Liver (tissue), 9 donors: ENCODE data around the gene CST4. TPM values are rescaled to one million over a fixed set of nuclear protein-coding genes. Genes with fewer than 3 reads are reported as not detected.
"Not testable (repeated sequence)": the region's sequence is repeated elsewhere in the genome, so short reads cannot be mapped to it uniquely, and the experiment has no call there.

Source experiments
- DNase-seq: peaks from one replicate; pipeline ENCODE4 v3.0.0-alpha.2; 2017; ENCODE audit warnings: low spot score
- H3K27ac ChIP-seq, 2 donors: one replicate each; pipeline ENCODE4 v1.7.0; 2013; ENCODE audit warnings: inconsistent platforms in 2 of 2, low read length in 2 of 2, control low read depth in 1 of 2, low read depth in 1 of 2, mild to moderate bottlenecking in 1 of 2
- H3K27me3 ChIP-seq, 4 donors: one replicate each; pipeline versions ENCODE4 v1.6.1 to v1.7.0; 2013; ENCODE audit warnings: low read length in 3 of 4, inconsistent platforms in 1 of 4, mild to moderate bottlenecking in 1 of 4, moderate library complexity in 1 of 4; ENCODE audit not compliant: control insufficient read depth in 4 of 4, insufficient read depth in 4 of 4
- H3K36me3 ChIP-seq, 4 donors: one replicate each; pipeline versions ENCODE4 v1.6.1 to v1.7.0; 2013; ENCODE audit warnings: low read length in 3 of 4, mild to moderate bottlenecking in 3 of 4, low read depth in 1 of 4, moderate library complexity in 1 of 4; ENCODE audit not compliant: control insufficient read depth in 4 of 4, insufficient read depth in 3 of 4
- H3K4me1 ChIP-seq, 4 donors: one replicate each; pipeline versions ENCODE4 v1.6.1 to v1.7.0; 2013; ENCODE audit warnings: low read length in 3 of 4, mild to moderate bottlenecking in 3 of 4, moderate library complexity in 1 of 4; ENCODE audit not compliant: control insufficient read depth in 4 of 4, insufficient read depth in 4 of 4
- H3K4me3 ChIP-seq, 3 donors: one replicate each; pipeline versions ENCODE4 v1.6.1 to v1.7.0; 2013; ENCODE audit warnings: low read length in 3 of 3, control low read depth in 1 of 3, low read depth in 1 of 3, mild to moderate bottlenecking in 1 of 3
- H3K9ac ChIP-seq, 2 donors: one replicate each; pipeline ENCODE4 v1.7.0; 2013; ENCODE audit warnings: low read length in 2 of 2, mild to moderate bottlenecking in 2 of 2, moderate library complexity in 2 of 2, control low read depth in 1 of 2, low read depth in 1 of 2
- H3K9me3 ChIP-seq, 4 donors: one replicate each; pipeline versions ENCODE4 v1.6.1 to v1.7.0; 2013; ENCODE audit warnings: low read length in 3 of 4; ENCODE audit not compliant: control insufficient read depth in 4 of 4
- ATF3 ChIP-seq: IDR thresholded peaks from 2 replicates; pipeline ENCODE4 v1.6.1; 2016; ENCODE audit warnings: antibody characterized with exemption
- FOXA2 ChIP-seq: IDR thresholded peaks from 2 replicates; pipeline ENCODE4 v1.6.1; 2016; ENCODE audit warnings: antibody characterized with exemption
- GABPA ChIP-seq, 2 donors: IDR thresholded peaks in 1 of 2; conservative IDR thresholded peaks in 1 of 2; 2 replicates each; pipeline ENCODE4 v1.6.1; 2016; ENCODE audit warnings: antibody characterized with exemption in 2 of 2, mild to moderate bottlenecking in 1 of 2, moderate library complexity in 1 of 2
- RAD21 ChIP-seq, 2 donors: IDR thresholded peaks; 2 replicates each; pipeline ENCODE4 v1.6.1; 2016; ENCODE audit warnings: antibody characterized with exemption in 2 of 2, mild to moderate bottlenecking in 2 of 2
- YY1 ChIP-seq: IDR thresholded peaks from 2 replicates; pipeline ENCODE4 v1.6.1; 2016; ENCODE audit warnings: antibody characterized with exemption, mild to moderate bottlenecking
- ZBTB33 ChIP-seq: IDR thresholded peaks from 2 replicates; pipeline ENCODE4 v1.6.1; 2016; ENCODE audit warnings: antibody characterized with exemption
- WGBS: extraction: QIAGEN DNeasy Blood & Tissue Kit; methylation state at CpG from one replicate; pipeline ENCODE4 v1.1.7; 2013; 5-methylcytosine and 5-hydroxymethylcytosine counted together
- polyA plus RNA-seq, 2 donors: library from polyadenylated mRNA; stranded (reverse) in 1 of 2; unstranded in 1 of 2; fragments of 200-250 nt in 1 of 2; fragments of >200 nt in 1 of 2; fragmentation: Nextera tagmentation in 1 of 2; extraction: Ambion mirVana in 1 of 2; gene quantifications; one replicate each; pipeline versions ENCODE4 v1.2.1 to v1.2.3, GENCODE V29; 2013 to 2015
- total RNA-seq, 2 donors: library from RNA; depleted of rRNA; stranded (reverse); fragments of >200 nt; gene quantifications; one replicate each; pipeline ENCODE4 v1.2.3, GENCODE V29; 2014
- TF ChIP-seq, protein P1 (sequence below): fragments of 150-350 bp; IDR thresholded peaks from 2 replicates; pipeline ENCODE4 v1.5.1; 2017; ENCODE audit warnings: improper control_type of control experiment, low read depth, low read length; ENCODE audit not compliant: missing input control
- TF ChIP-seq, protein P2 (sequence below): IDR thresholded peaks from 2 replicates; pipeline ENCODE4 v1.6.1; 2016; ENCODE audit warnings: antibody characterized with exemption
- TF ChIP-seq, protein P3 (sequence below): IDR thresholded peaks from 2 replicates; pipeline ENCODE4 v1.6.1; 2016; ENCODE audit warnings: antibody characterized with exemption, mild to moderate bottlenecking
- donor health status: healthy.
- donor health status: healthy.
- donor health status: healthy.
- donor health status: healthy.
- donor health status: healthy.

CST4 gene
- total and polyA plus RNA-seq, 4 donors, result not detected

DNA sequence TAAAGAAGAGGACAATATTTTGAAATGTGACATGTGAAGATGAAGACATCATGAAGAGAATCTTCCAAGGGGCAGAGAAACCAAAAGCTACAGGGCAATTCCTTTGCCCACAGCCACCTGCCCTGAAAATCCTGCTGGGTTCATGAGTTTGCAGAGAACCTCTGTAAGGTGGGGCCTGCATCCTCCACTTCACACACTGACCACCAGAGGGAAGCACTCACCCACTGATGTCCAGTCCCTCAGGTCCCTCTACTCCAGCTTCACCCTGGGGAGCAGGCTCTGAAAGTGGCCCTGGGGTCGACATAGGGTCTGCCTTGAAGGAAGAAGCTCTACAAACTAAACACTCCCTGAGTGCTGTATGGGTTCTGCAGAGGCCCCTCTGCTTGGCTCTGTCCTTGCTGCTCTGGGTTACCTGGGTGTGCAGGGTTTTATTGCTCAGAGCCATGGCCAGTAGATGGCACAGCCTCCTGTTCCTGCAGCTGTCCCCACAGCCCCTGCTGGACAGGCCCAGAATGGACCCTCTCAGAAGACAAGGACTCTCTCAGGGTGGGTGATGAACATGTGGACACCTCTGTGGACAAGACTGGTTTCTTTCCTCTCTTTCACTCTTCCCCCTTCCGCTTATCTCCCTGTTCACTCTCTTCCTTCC is 34.9 kb upstream of the CST4 start:
- H3K36me3 ChIP-seq, H3K4me3 ChIP-seq, H3K9ac ChIP-seq, H3K27ac ChIP-seq, DNase-seq, H3K9me3 ChIP-seq, H3K4me1 ChIP-seq, H3K27me3 ChIP-seq: not testable (repeated sequence)
- 47% methylated on average over 2 of the region's 2 CpGs for WGBS
- TF ChIP-seq, protein P1, sequence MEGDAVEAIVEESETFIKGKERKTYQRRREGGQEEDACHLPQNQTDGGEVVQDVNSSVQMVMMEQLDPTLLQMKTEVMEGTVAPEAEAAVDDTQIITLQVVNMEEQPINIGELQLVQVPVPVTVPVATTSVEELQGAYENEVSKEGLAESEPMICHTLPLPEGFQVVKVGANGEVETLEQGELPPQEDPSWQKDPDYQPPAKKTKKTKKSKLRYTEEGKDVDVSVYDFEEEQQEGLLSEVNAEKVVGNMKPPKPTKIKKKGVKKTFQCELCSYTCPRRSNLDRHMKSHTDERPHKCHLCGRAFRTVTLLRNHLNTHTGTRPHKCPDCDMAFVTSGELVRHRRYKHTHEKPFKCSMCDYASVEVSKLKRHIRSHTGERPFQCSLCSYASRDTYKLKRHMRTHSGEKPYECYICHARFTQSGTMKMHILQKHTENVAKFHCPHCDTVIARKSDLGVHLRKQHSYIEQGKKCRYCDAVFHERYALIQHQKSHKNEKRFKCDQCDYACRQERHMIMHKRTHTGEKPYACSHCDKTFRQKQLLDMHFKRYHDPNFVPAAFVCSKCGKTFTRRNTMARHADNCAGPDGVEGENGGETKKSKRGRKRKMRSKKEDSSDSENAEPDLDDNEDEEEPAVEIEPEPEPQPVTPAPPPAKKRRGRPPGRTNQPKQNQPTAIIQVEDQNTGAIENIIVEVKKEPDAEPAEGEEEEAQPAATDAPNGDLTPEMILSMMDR, result peak; percentile 37
- peak; percentile 24 to 44 for TF ChIP-seq RAD21 (IDR thresholded peaks at IDR 0.05)

GRCh38 chr20:23722851-23723250 is 34.0 kb upstream of the CST4 start:
- WGBS, result 60% methylated on average over 5 of the region's 5 CpGs
- H3K9me3 ChIP-seq, H3K4me3 ChIP-seq, H3K27ac ChIP-seq, H3K27me3 ChIP-seq, H3K9ac ChIP-seq, DNase-seq, H3K4me1 ChIP-seq, H3K36me3 ChIP-seq: not testable (repeated sequence)

- no peak overlapping the region for H3K4me3 ChIP-seq
- H3K27me3 ChIP-seq, result peaks cover 0 to 4% (median 0%) of the 10 kb centered on the region in 4 donors
- H3K9me3 ChIP-seq, result no peaks in the 10 kb centered on the region
- no peak overlapping the region for H3K27ac ChIP-seq
- H3K4me1 ChIP-seq, result no peaks in the 10 kb centered on the region
- no peak for TF ChIP-seq GABPA (IDR thresholded peaks at IDR 0.05 in 1 of 2, conservative IDR thresholded peaks at IDR 0.05 in 1 of 2)
- TF ChIP-seq, protein P1, result no peak
- TF ChIP-seq ZBTB33, result no peak
- TF ChIP-seq ATF3, result no peak
- TF ChIP-seq, protein P2, sequence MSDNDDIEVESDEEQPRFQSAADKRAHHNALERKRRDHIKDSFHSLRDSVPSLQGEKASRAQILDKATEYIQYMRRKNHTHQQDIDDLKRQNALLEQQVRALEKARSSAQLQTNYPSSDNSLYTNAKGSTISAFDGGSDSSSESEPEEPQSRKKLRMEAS, result no peak
- TF ChIP-seq, protein P3, sequence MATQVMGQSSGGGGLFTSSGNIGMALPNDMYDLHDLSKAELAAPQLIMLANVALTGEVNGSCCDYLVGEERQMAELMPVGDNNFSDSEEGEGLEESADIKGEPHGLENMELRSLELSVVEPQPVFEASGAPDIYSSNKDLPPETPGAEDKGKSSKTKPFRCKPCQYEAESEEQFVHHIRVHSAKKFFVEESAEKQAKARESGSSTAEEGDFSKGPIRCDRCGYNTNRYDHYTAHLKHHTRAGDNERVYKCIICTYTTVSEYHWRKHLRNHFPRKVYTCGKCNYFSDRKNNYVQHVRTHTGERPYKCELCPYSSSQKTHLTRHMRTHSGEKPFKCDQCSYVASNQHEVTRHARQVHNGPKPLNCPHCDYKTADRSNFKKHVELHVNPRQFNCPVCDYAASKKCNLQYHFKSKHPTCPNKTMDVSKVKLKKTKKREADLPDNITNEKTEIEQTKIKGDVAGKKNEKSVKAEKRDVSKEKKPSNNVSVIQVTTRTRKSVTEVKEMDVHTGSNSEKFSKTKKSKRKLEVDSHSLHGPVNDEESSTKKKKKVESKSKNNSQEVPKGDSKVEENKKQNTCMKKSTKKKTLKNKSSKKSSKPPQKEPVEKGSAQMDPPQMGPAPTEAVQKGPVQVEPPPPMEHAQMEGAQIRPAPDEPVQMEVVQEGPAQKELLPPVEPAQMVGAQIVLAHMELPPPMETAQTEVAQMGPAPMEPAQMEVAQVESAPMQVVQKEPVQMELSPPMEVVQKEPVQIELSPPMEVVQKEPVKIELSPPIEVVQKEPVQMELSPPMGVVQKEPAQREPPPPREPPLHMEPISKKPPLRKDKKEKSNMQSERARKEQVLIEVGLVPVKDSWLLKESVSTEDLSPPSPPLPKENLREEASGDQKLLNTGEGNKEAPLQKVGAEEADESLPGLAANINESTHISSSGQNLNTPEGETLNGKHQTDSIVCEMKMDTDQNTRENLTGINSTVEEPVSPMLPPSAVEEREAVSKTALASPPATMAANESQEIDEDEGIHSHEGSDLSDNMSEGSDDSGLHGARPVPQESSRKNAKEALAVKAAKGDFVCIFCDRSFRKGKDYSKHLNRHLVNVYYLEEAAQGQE, result no peak
- no peak for TF ChIP-seq FOXA2
- TF ChIP-seq YY1, result no peak
- H3K9ac ChIP-seq, result no peak overlapping the region
- WGBS, result 42% methylated on average over 1 of the region's 1 CpG
- H3K36me3 ChIP-seq, result no peaks in the 10 kb centered on the region
- DNase-seq, result no peak
Observed at GRCh38 chr20:23721962-23722361, 33.1 kb upstream of the CST4 start.

GRCh38 chr20:23719351-23719750 is 30.5 kb upstream of the CST4 start:
- H3K9me3 ChIP-seq, H3K4me1 ChIP-seq, H3K36me3 ChIP-seq, DNase-seq, H3K4me3 ChIP-seq, H3K27me3 ChIP-seq, H3K9ac ChIP-seq, H3K27ac ChIP-seq: not testable (repeated sequence)
- WGBS, result 65% methylated on average over 9 of the region's 9 CpGs
